Testis (tissue), 3 donors: ENCODE results near the gene B3GNT7. TPM values are rescaled to one million over a fixed set of nuclear protein-coding genes. Genes with fewer than 3 reads are reported as not detected.

Experiments used
- DNase-seq: peaks from one replicate; pipeline ENCODE4 v3.0.0-alpha.2; 2019
- H3K27ac ChIP-seq, 2 donors: fragments of 200-600 bp; sonication (generic); one replicate each; pipeline ENCODE4 v1.5.1; 2019
- H3K27me3 ChIP-seq: fragments of 200-600 bp; sonication (generic); one replicate; pipeline ENCODE4 v1.5.1; 2019
- H3K36me3 ChIP-seq: fragments of 200-600 bp; sonication (generic); one replicate; pipeline ENCODE4 v1.5.1; 2017; ENCODE audit warnings: low read depth; ENCODE audit errors: missing control alignments
- H3K4me1 ChIP-seq: fragments of 200-600 bp; sonication (generic); one replicate; pipeline ENCODE4 v1.5.1; 2019
- H3K4me3 ChIP-seq, 2 donors: fragments of 200-600 bp; sonication (generic); one replicate each; pipeline ENCODE4 v1.5.1; 2017 to 2019
- H3K9me3 ChIP-seq: fragments of 200-600 bp; sonication (generic); one replicate; pipeline ENCODE4 v1.5.1; 2017
- POLR2A ChIP-seq: fragments of 450-650 bp; IDR thresholded peaks from one replicate; pipeline ENCODE4 v1.6.1; 2017; ENCODE audit warnings: antibody characterized with exemption, mild to moderate bottlenecking, moderate library complexity
- WGBS, 2 donors: methylation state at CpG; one replicate each; pipeline ENCODE4 v1.1.5; 2018; 5-methylcytosine and 5-hydroxymethylcytosine counted together
- intact Hi-C: fragments of 100-400 bp; cut with DNase I; formaldehyde crosslinking; loops from one replicate; pipeline ENCODE4 v1.15.1; 2023; ENCODE audit warnings: low total_unique reads
- polyA plus RNA-seq: library from polyadenylated mRNA; stranded (reverse); fragments of 350-450 nt; fragmentation: Illumina TruSeq; extraction: RNeasy Lipid Tissue Mini Kit (QIAGEN cat#74804); gene quantifications from one replicate; pipeline ENCODE4 v1.2.3, GENCODE V29; 2014; ENCODE audit warnings: low read depth, low replicate concordance; ENCODE audit not compliant: insufficient read depth
- total RNA-seq, 2 donors: library from RNA; depleted of rRNA; stranded (reverse); fragments of >200 nt; gene quantifications; one replicate each; pipeline ENCODE4 v1.2.3, GENCODE V29; 2016
- TF ChIP-seq, protein P1 (sequence below), 3 experiments: fragments of 450-650 bp in 2 of 3; fragments of 200-600 bp in 1 of 3; sonication (generic) in 1 of 3; IDR thresholded peaks; one replicate each; pipeline ENCODE4 v1.5.1; 2016 to 2019; ENCODE audit warnings: antibody characterized with exemption in 3 of 3, mild to moderate bottlenecking in 2 of 3, moderate library complexity in 1 of 3

The B3GNT7 gene
- total and polyA plus RNA-seq, 3 donors from 2014 or later, result 2.6 to 5.0 (median 3.3) TPM

GRCh38 chr2:231364061-231364460 is 31.4 kb upstream of the B3GNT7 start:
- Histone ChIP-seq H3K4me3 (no peak overlapping the region), H3K9me3 (no peaks in the 10 kb centered on the region), H3K4me1 (no peaks in the 10 kb centered on the region), H3K27me3 (no peaks in the 10 kb centered on the region), H3K36me3 (no peaks in the 10 kb centered on the region), H3K27ac (no peak overlapping the region)
- 93 to 97% methylated on average over 5 of the region's 5 CpGs for WGBS, 2 donors
- TF ChIP-seq POLR2A, result no peak
- TF ChIP-seq, protein P1, sequence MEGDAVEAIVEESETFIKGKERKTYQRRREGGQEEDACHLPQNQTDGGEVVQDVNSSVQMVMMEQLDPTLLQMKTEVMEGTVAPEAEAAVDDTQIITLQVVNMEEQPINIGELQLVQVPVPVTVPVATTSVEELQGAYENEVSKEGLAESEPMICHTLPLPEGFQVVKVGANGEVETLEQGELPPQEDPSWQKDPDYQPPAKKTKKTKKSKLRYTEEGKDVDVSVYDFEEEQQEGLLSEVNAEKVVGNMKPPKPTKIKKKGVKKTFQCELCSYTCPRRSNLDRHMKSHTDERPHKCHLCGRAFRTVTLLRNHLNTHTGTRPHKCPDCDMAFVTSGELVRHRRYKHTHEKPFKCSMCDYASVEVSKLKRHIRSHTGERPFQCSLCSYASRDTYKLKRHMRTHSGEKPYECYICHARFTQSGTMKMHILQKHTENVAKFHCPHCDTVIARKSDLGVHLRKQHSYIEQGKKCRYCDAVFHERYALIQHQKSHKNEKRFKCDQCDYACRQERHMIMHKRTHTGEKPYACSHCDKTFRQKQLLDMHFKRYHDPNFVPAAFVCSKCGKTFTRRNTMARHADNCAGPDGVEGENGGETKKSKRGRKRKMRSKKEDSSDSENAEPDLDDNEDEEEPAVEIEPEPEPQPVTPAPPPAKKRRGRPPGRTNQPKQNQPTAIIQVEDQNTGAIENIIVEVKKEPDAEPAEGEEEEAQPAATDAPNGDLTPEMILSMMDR (IDR thresholded peaks at IDR 0.05), result no peak
- intact Hi-C loops, result no loop called here
- no peak for DNase-seq

- H3K4me3 ChIP-seq, result no peak overlapping the region
- 69 to 73% methylated on average over 22 of the region's 22 CpGs for WGBS, 2 donors
- H3K4me1 ChIP-seq, result no peaks in the 10 kb centered on the region
- no peaks in the 10 kb centered on the region for H3K27me3 ChIP-seq
- no peak overlapping the region for H3K27ac ChIP-seq
- intact Hi-C loops, result no loop called here
- no peak for DNase-seq
- TF ChIP-seq, protein P1 (IDR thresholded peaks at IDR 0.05), result no peak
- no peak for TF ChIP-seq POLR2A
- no peaks in the 10 kb centered on the region for H3K9me3 ChIP-seq
- H3K36me3 ChIP-seq, result no peaks in the 10 kb centered on the region
Observed at GRCh38 chr2:231364961-231365810, 30.3 kb upstream of the B3GNT7 start.

DNA sequence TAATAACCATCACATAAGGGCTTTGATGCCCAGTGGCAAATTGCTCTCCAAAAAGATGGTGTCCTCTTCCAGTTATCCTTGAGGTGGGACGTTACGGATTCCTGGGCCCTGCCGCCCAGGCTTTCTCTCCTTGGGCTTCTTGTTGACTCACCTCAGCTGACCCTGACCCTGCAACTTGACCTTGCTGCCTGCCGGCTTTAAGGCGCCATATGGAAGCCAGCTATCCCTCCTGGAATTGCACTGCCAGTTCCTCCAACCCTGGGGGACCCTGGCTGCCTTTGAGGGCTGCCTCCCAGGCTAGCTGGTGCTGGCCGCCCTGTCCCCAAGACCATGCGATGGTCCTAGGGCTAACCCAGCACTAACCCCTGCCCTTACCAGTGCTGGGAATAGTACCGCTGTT is 28.3 kb upstream of the B3GNT7 start:
- Histone ChIP-seq H3K9me3 (no peaks in the 10 kb centered on the region), H3K27ac (no peak overlapping the region), H3K4me1 (no peaks in the 10 kb centered on the region), H3K27me3 (no peaks in the 10 kb centered on the region), H3K4me3 (no peak overlapping the region), H3K36me3 (no peaks in the 10 kb centered on the region)
- 93 to 94% methylated on average over 8 of the region's 8 CpGs for WGBS, 2 donors
- intact Hi-C loops, result no loop called here
- no peak for DNase-seq
- TF ChIP-seq, protein P1 (IDR thresholded peaks at IDR 0.05), result no peak
- no peak for TF ChIP-seq POLR2A

GRCh38 chr2:231369580-231370428 is 25.7 kb upstream of the B3GNT7 start:
- Histone ChIP-seq H3K36me3 (no peaks in the 10 kb centered on the region), H3K9me3 (no peaks in the 10 kb centered on the region), H3K27me3 (no peaks in the 10 kb centered on the region), H3K27ac (no peak overlapping the region), H3K4me1 (no peaks in the 10 kb centered on the region), H3K4me3 (no peak overlapping the region)
- WGBS, 2 donors, result 84 to 87% methylated on average over 17 to 23 of the region's 23 CpGs
- TF ChIP-seq, protein P1 (IDR thresholded peaks at IDR 0.05), result no peak
- no peak for TF ChIP-seq POLR2A
- no peak for DNase-seq
- intact Hi-C loops, result no loop called here
